Measurements from ENCODE around the gene ACOD1. TPM values are rescaled to one million over a fixed set of nuclear protein-coding genes. Genes with fewer than 3 reads are reported as not detected.
A peak's percentile ranks its signal among the peaks of the same experiment; 100 is the strongest.

The ACOD1 gene
- total and polyA plus RNA-seq, 2 of the 13 experiments (the other 11 are each of a cell fraction or from before 2014, with no cell fraction given), result not detected

DNA sequence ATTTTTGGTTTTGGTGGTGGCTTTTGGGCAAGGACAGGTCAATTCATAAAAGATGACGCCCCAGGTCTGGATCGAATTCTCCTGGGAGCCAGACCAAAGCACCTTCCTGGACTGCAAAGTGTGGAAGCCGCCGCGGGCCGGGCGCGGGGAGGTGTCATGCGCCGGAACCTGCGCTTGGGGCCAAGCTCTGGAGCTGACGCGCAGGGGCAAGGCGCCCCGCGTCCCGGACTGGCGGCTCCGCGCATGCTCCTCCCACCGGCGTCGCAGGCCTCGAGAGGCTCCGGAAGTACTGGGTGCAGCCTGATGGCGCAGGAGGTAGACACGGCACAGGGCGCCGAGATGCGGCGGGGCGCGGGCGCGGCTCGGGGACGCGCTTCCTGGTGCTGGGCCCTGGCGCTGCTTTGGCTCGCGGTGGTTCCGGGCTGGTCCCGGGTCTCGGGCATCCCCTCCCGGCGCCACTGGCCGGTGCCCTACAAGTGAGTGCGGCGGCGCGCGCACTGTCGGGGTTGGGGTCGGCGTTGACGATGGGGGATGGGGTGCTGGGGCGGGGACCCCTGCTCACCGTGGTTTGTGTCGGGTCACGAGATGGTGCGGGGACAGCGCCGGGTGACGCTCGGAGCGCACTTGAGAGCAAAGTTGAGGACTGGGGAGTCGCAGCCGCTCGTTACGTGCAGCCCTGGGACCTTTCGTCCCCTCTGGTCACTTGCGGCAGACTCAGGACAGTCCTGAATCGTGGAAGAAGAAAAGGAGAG lies 43.7 kb downstream of the ACOD1 start, which contains the start of gene CLN5 (continued):
- TF ChIP-seq, protein P1, sequence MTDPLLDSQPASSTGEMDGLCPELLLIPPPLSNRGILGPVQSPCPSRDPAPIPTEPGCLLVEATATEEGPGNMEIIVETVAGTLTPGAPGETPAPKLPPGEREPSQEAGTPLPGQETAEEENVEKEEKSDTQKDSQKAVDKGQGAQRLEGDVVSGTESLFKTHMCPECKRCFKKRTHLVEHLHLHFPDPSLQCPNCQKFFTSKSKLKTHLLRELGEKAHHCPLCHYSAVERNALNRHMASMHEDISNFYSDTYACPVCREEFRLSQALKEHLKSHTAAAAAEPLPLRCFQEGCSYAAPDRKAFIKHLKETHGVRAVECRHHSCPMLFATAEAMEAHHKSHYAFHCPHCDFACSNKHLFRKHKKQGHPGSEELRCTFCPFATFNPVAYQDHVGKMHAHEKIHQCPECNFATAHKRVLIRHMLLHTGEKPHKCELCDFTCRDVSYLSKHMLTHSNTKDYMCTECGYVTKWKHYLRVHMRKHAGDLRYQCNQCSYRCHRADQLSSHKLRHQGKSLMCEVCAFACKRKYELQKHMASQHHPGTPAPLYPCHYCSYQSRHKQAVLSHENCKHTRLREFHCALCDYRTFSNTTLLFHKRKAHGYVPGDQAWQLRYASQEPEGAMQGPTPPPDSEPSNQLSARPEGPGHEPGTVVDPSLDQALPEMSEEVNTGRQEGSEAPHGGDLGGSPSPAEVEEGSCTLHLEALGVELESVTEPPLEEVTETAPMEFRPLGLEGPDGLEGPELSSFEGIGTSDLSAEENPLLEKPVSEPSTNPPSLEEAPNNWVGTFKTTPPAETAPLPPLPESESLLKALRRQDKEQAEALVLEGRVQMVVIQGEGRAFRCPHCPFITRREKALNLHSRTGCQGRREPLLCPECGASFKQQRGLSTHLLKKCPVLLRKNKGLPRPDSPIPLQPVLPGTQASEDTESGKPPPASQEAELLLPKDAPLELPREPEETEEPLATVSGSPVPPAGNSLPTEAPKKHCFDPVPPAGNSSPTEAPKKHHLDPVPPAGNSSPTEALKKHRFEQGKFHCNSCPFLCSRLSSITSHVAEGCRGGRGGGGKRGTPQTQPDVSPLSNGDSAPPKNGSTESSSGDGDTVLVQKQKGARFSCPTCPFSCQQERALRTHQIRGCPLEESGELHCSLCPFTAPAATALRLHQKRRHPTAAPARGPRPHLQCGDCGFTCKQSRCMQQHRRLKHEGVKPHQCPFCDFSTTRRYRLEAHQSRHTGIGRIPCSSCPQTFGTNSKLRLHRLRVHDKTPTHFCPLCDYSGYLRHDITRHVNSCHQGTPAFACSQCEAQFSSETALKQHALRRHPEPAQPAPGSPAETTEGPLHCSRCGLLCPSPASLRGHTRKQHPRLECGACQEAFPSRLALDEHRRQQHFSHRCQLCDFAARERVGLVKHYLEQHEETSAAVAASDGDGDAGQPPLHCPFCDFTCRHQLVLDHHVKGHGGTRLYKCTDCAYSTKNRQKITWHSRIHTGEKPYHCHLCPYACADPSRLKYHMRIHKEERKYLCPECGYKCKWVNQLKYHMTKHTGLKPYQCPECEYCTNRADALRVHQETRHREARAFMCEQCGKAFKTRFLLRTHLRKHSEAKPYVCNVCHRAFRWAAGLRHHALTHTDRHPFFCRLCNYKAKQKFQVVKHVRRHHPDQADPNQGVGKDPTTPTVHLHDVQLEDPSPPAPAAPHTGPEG (CRISPR knock-in tag; IDR thresholded peaks at IDR 0.05), result peak; percentile 85
- TF ChIP-seq, protein P2, sequence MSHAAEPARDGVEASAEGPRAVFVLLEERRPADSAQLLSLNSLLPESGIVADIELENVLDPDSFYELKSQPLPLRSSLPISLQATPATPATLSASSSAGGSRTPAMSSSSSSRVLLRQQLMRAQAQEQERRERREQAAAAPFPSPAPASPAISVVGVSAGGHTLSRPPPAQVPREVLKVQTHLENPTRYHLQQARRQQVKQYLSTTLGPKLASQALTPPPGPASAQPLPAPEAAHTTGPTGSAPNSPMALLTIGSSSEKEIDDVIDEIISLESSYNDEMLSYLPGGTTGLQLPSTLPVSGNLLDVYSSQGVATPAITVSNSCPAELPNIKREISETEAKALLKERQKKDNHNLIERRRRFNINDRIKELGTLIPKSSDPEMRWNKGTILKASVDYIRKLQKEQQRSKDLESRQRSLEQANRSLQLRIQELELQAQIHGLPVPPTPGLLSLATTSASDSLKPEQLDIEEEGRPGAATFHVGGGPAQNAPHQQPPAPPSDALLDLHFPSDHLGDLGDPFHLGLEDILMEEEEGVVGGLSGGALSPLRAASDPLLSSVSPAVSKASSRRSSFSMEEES (CRISPR knock-in tag; IDR thresholded peaks at IDR 0.05), result peak; percentile 46; the same call in 1 of the 2 replicates
- TF ChIP-seq, protein P3, sequence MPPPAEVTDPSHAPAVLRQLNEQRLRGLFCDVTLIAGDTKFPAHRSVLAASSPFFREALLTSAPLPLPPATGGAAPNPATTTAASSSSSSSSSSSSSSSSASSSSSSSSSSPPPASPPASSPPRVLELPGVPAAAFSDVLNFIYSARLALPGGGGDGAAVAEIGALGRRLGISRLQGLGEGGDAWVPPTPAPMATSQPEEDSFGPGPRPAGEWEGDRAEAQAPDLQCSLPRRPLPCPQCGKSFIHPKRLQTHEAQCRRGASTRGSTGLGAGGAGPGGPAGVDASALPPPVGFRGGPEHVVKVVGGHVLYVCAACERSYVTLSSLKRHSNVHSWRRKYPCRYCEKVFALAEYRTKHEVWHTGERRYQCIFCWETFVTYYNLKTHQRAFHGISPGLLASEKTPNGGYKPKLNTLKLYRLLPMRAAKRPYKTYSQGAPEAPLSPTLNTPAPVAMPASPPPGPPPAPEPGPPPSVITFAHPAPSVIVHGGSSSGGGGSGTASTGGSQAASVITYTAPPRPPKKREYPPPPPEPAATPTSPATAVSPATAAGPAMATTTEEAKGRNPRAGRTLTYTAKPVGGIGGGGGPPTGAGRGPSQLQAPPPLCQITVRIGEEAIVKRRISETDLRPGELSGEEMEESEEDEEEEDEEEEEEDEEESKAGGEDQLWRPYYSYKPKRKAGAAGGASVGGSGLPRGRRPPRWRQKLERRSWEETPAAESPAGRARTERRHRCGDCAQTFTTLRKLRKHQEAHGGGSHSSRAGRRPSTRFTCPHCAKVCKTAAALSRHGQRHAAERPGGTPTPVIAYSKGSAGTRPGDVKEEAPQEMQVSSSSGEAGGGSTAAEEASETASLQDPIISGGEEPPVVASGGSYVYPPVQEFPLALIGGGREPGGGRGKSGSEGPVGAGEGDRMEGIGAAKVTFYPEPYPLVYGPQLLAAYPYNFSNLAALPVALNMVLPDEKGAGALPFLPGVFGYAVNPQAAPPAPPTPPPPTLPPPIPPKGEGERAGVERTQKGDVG (CRISPR knock-in tag; IDR thresholded peaks at IDR 0.05; ENCODE audit: borderline replicate concordance), result peak; percentile 77; the same call in 1 of the 2 replicates
- TF ChIP-seq NPAS2 (CRISPR knock-in tag; IDR thresholded peaks at IDR 0.05; ENCODE audit: borderline replicate concordance) (no peak), ZSCAN31 (CRISPR knock-in tag; IDR thresholded peaks at IDR 0.05; ENCODE audit: low read depth) (peak; percentile 79; the same call in 1 of the 2 replicates), ZNF10 (CRISPR knock-in tag; IDR thresholded peaks at IDR 0.05; ENCODE audit: borderline replicate concordance, low read depth) (no peak), CHD4 (IDR thresholded peaks at IDR 0.05; ENCODE audit: borderline replicate concordance, low read length) (no peak), ZBTB38 (CRISPR knock-in tag; IDR thresholded peaks at IDR 0.05) (peak; percentile 50; the same call in 1 of the 2 replicates), GPN1 (CRISPR knock-in tag; IDR thresholded peaks at IDR 0.05; ENCODE audit: borderline replicate concordance) (no peak; the same call in 1 of the 2 replicates), ZNF629 (CRISPR knock-in tag; conservative IDR thresholded peaks at IDR 0.05) (no peak; the same call in 1 of the 2 replicates), CHCHD3 (CRISPR knock-in tag; IDR thresholded peaks at IDR 0.05) (no peak), EP300 (IDR thresholded peaks at IDR 0.05; ENCODE audit: low read depth in 2 of 2, low read length in 2 of 2) (peak; percentile 9 to 42; a peak in 2 of 4 replicates), EP300 (CRISPR knock-in tag; IDR thresholded peaks at IDR 0.05; ENCODE audit: borderline replicate concordance) (no peak), POLR2AphosphoS2 (IDR thresholded peaks at IDR 0.05; ENCODE audit: low read depth, low read length) (peak; percentile 56; the same call in 1 of the 2 replicates)
- TF ChIP-seq, protein P4, sequence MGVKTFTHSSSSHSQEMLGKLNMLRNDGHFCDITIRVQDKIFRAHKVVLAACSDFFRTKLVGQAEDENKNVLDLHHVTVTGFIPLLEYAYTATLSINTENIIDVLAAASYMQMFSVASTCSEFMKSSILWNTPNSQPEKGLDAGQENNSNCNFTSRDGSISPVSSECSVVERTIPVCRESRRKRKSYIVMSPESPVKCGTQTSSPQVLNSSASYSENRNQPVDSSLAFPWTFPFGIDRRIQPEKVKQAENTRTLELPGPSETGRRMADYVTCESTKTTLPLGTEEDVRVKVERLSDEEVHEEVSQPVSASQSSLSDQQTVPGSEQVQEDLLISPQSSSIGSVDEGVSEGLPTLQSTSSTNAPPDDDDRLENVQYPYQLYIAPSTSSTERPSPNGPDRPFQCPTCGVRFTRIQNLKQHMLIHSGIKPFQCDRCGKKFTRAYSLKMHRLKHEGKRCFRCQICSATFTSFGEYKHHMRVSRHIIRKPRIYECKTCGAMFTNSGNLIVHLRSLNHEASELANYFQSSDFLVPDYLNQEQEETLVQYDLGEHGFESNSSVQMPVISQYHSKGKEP (CRISPR knock-in tag; IDR thresholded peaks at IDR 0.05), result 0 out of 2 replicates have a peak, but pooled peaks have one; percentile 15
